WI38 (cell line): ENCODE measurements around the gene BRPF3.

Source experiments
- H3K4me3 ChIP-seq: 2 replicates; pipeline ENCODE4 v1.5.1; 2011; ENCODE audit warnings: low read depth, mild to moderate bottlenecking, control low read depth, low read length
- TF ChIP-seq, protein P1 (sequence below): IDR thresholded peaks from 2 replicates; pipeline ENCODE4 v1.5.1; 2012; ENCODE audit warnings: low read depth, mild to moderate bottlenecking, control low read depth, low read length

The BRPF3 gene

DNA sequence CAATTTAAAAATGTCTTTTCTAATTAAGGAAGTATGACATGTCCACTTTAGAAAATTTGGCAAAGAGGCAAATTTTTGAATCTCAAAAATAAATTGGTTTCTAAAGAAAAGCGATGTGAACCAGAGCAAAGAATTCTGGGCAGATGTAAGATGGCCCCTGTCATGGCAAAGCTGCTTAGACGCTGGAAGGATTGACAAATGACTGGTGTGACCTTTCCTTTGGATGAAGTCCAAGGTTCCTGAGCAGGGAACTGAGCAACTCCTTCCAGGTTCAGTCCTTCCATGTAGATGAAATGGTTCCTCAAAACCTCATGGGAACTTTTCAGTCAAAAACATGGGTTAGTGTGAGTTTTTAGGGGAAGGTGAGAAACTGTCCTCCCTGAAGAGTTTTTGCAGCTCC, 25.1 kb downstream of the BRPF3 start:
- TF ChIP-seq, protein P1, sequence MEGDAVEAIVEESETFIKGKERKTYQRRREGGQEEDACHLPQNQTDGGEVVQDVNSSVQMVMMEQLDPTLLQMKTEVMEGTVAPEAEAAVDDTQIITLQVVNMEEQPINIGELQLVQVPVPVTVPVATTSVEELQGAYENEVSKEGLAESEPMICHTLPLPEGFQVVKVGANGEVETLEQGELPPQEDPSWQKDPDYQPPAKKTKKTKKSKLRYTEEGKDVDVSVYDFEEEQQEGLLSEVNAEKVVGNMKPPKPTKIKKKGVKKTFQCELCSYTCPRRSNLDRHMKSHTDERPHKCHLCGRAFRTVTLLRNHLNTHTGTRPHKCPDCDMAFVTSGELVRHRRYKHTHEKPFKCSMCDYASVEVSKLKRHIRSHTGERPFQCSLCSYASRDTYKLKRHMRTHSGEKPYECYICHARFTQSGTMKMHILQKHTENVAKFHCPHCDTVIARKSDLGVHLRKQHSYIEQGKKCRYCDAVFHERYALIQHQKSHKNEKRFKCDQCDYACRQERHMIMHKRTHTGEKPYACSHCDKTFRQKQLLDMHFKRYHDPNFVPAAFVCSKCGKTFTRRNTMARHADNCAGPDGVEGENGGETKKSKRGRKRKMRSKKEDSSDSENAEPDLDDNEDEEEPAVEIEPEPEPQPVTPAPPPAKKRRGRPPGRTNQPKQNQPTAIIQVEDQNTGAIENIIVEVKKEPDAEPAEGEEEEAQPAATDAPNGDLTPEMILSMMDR = no peak
- H3K4me3 ChIP-seq = no peak overlapping the region

DNA sequence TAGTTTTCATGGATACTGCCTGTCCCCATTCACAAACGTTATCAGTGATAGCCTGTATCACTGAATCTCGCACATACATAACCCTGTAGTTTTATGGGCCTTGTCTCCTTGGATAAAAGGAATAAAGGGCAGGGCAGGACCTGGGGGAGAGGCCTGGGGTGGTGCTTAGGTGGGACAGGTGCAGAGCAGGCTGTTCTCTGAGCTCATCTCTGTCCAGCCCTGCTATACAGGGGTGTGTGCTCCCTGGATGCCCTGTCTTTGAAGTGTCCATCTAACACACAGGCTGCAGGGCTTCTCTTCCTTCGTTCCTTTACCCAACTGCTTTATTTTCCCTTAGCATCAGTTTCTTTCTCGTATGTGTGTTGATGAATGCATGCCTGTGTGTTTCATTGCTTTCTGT, 26.4 kb downstream of the BRPF3 start:
- H3K4me3 ChIP-seq = no peak overlapping the region

DNA sequence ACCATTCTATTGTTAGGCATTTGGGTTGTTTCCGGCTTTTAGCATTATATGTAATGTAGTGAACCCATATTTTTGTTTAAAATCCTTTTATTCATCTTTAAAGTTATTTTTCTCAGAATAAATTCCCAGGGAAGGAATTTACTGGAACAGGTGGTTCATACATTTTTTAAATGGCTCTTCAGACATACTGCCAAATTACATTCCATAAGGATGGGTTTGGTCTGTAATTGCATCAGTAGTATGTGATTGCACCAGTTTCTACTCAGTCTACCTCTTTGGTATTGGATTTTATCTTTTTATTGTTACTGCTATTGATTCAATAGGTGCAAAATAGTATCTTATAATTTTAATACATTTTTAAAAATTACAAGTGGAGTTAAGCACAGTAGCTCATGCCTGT, 27.2 kb downstream of the BRPF3 start:
- no peak overlapping the region for H3K4me3 ChIP-seq
- TF ChIP-seq, protein P1 = no peak

More for the DNA sequence above, 26.4 kb downstream of the BRPF3 start:
- TF ChIP-seq, protein P1 = no peak

DNA sequence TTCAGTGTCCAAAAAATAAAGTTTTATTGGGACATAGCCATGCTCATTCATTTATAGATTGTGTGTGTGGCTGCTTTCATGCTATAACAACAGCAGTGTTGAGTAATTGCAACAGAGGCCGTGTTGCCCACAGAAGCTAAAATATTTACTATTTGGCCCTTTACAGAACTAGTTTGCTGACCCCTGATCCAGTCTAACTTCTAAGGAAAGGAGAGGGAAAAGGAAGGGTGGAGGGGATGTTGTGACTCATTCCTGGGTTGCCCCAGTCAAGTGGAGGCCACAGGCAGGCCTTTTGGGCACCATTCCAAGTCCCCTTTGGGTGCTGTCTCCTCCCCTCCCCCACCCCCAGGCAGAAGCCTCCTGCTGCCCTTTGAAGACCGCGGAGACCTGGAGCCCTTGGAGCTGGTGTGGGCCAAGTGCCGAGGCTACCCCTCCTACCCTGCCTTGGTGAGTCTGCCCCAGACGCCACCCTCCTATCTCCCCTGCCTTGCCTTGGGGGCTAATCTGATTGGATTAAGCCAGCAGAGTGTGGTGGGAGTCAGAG, 28.4 kb downstream of the BRPF3 start:
- no peak overlapping the region for H3K4me3 ChIP-seq
- TF ChIP-seq, protein P1 = no peak

DNA sequence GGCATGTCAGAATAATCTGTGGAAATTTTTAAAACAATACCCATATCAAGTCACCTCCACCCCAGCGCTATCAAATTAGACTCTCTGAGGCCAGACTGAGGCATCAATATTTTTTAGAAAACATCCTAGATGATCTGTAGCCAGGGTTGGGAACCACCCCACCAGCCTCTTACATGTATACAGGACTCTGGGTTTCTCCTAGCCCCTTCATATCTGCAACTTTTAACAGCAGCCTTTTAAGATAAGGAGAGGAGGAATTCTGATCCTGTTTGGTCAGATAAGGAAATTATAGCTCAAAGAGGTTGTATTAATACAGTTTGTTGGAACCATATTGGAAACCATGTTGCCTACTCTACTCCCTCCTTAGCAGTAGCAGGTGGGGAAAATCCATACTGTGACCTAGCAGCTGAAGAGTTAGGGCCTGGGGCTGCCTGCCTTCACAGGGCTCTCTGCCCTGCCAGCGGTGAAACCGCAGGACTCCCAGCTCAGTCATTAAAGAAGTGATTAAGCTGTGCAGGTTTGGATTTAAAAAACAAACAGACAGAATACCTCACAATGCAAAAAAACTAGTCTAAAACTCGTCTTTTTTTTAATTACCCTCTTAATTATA, 30.0 kb downstream of the BRPF3 start:
- H3K4me3 ChIP-seq = no peak overlapping the region
- TF ChIP-seq, protein P1 = no peak

DNA sequence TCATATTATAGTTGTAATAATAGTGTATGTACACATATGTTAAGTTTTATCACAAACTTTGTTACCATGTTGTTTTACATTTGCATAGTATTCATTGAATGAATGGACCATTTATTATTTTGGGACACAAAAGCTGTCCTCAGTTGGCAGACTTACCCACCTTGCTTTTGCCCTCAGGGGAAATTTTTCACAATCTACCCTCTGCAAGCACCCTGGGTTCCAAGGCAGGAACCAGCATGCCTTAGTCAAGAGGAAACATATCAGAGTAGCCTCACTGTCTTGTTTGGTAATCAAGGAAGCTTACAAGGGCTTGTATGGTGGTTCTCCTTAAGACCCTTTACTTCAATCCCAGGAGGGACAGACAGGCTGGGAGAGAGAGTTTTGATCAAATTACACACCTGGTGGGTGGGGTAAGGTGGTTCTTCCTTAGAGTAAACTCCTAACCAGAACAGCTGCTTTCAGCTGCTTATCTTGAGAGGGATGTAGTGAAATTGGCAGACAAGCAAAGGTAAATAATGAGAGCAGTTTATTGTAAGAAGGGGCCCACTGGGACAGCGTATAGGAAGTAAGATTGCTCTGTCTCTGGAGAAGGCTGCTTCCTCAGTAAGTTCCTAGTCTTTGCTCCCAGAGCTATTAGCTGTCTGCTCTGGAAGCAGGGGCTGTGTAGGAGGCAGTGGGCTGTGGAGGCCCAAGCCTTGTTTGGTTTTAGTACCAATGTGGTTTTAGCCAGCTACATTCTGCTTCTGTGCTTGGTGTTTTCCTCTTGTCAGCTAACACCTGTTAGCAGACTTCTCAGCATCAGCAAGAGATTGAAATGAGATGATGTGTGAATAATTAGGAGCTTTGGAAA, 31.1 kb downstream of the BRPF3 start:
- TF ChIP-seq, protein P1 = no peak
- H3K4me3 ChIP-seq = no peak overlapping the region

DNA sequence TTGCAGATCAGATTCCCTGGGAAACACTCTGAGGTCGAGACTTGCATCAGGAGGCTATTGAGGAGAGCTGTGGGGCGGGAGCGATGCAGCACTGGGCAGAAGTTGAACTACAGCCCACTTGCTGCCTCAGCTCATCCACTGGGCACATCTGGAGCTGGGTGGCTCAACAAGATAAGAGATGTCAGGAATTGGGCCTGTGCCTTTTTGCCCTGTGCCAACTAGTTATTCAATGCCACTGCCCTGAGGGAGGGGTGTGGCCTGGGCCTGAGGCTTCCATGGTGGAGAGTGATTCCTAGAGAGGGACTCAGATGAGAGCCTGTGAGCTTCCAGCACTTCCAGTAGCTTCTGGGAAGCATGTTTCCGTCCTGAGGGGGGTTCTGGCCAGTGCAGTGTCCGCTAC, 32.7 kb downstream of the BRPF3 start:
- TF ChIP-seq, protein P1 = no peak
- H3K4me3 ChIP-seq = no peak overlapping the region
